T-helper 2 cell treated with Interferon-gamma antibody and Interleukin-4, amounts not matched to agents 5 μg/mL and 100 μg/mL, for 36 hours (primary cell): Measurements from ENCODE around the gene OXA1L.
"Not testable (repeated sequence)": the region's sequence is repeated elsewhere in the genome, so short reads cannot be mapped to it uniquely, and the experiment has no call there.

ENCODE experiments used
- DNase-seq: peaks from one replicate; pipeline ENCODE4 v3.0.0; 2021; ENCODE audit warnings: low spot score
- H3K27ac Mint-ChIP-seq: one replicate; pipeline ENCODE4 v1.8.0; 2021; ENCODE audit warnings: mild to moderate bottlenecking, mixed read lengths
- H3K27me3 Mint-ChIP-seq: one replicate; pipeline ENCODE4 v1.8.0; 2021; ENCODE audit warnings: low read depth, mixed read lengths
- H3K36me3 Mint-ChIP-seq: one replicate; pipeline ENCODE4 v1.8.0; 2021; ENCODE audit warnings: low read depth, mixed read lengths
- H3K4me1 Mint-ChIP-seq: one replicate; pipeline ENCODE4 v1.8.0; 2021; ENCODE audit warnings: low read depth, mixed read lengths
- H3K4me3 Mint-ChIP-seq: one replicate; pipeline ENCODE4 v1.8.0; 2022; ENCODE audit warnings: mild to moderate bottlenecking, moderate library complexity, mixed read lengths
- H3K9me3 Mint-ChIP-seq: one replicate; pipeline ENCODE4 v1.8.0; 2021; ENCODE audit warnings: mixed read lengths

Gene OXA1L

GRCh38 chr14:22766457-22767322, at the start of gene OXA1L:
Gene OXA1L (plus strand): TSS chr14:22766688. CDS start chr14:22766702, 14 bp downstream.
- Mint-ChIP-seq H3K4me1 (peaks cover 19% of the 10 kb centered on the region), H3K9me3 (peaks cover 14% of the 10 kb centered on the region), H3K27me3 (no peaks in the 10 kb centered on the region), H3K27ac (peak within 1 kb of the TSS; percentile 97), H3K36me3 (peaks cover 64% of the 10 kb centered on the region), H3K4me3 (peak within 1 kb of the TSS; percentile 82)
- peak; percentile 94 for DNase-seq

- peaks cover 1% of the 10 kb centered on the region for H3K4me1 Mint-ChIP-seq
- DNase-seq: no peak
- peaks cover 5% of the 10 kb centered on the region for H3K27me3 Mint-ChIP-seq
- H3K9me3 Mint-ChIP-seq: no peaks in the 10 kb centered on the region
- no peak overlapping the region for H3K27ac Mint-ChIP-seq
- no peak overlapping the region for H3K4me3 Mint-ChIP-seq
- no peaks in the 10 kb centered on the region for H3K36me3 Mint-ChIP-seq
Observed at GRCh38 chr14:22718091-22718490, 48.4 kb upstream of the OXA1L start.

- Mint-ChIP-seq H3K9me3 (no peaks in the 10 kb centered on the region), H3K36me3 (no peaks in the 10 kb centered on the region), H3K27me3 (peaks cover 5% of the 10 kb centered on the region), H3K27ac (no peak overlapping the region), H3K4me3 (no peak overlapping the region), H3K4me1 (no peaks in the 10 kb centered on the region)
- DNase-seq: no peak
Observed at GRCh38 chr14:22721213-22721612, 45.3 kb upstream of the OXA1L start.

- Mint-ChIP-seq H3K27ac (no peak overlapping the region), H3K9me3 (no peaks in the 10 kb centered on the region), H3K4me3 (no peak overlapping the region), H3K36me3 (no peaks in the 10 kb centered on the region), H3K4me1 (peaks cover 2% of the 10 kb centered on the region), H3K27me3 (peaks cover 5% of the 10 kb centered on the region)
- DNase-seq: no peak
Observed at GRCh38 chr14:22723815-22724214, 42.7 kb upstream of the OXA1L start.

GRCh38 chr14:22724847-22725246, 41.6 kb upstream of the OXA1L start:
- not testable (repeated sequence) for H3K27me3 Mint-ChIP-seq, H3K4me3 Mint-ChIP-seq, DNase-seq, H3K36me3 Mint-ChIP-seq, H3K4me1 Mint-ChIP-seq, H3K9me3 Mint-ChIP-seq, H3K27ac Mint-ChIP-seq

GRCh38 chr14:22725374-22725773, 41.1 kb upstream of the OXA1L start:
- H3K4me1 Mint-ChIP-seq, H3K9me3 Mint-ChIP-seq, H3K36me3 Mint-ChIP-seq, H3K4me3 Mint-ChIP-seq, H3K27ac Mint-ChIP-seq, DNase-seq, H3K27me3 Mint-ChIP-seq: not testable (repeated sequence)

GRCh38 chr14:22726012-22726411, 40.5 kb upstream of the OXA1L start:
- Mint-ChIP-seq H3K4me1 (peaks cover 2% of the 10 kb centered on the region), H3K9me3 (no peaks in the 10 kb centered on the region), H3K27me3 (peaks cover under 1% of the 10 kb centered on the region), H3K36me3 (no peaks in the 10 kb centered on the region), H3K27ac (no peak overlapping the region), H3K4me3 (no peak overlapping the region)
- no peak for DNase-seq

GRCh38 chr14:22732062-22732461, 34.4 kb upstream of the OXA1L start:
- H3K4me3 Mint-ChIP-seq, H3K9me3 Mint-ChIP-seq, H3K27ac Mint-ChIP-seq, DNase-seq, H3K4me1 Mint-ChIP-seq, H3K27me3 Mint-ChIP-seq, H3K36me3 Mint-ChIP-seq: not testable (repeated sequence)

GRCh38 chr14:22733829-22734228, 32.7 kb upstream of the OXA1L start:
- peaks cover 13% of the 10 kb centered on the region for H3K4me1 Mint-ChIP-seq
- peaks cover 7% of the 10 kb centered on the region for H3K27me3 Mint-ChIP-seq
- DNase-seq: no peak
- H3K4me3 Mint-ChIP-seq: no peak overlapping the region
- peaks cover 6% of the 10 kb centered on the region for H3K36me3 Mint-ChIP-seq
- H3K9me3 Mint-ChIP-seq: peaks cover 4% of the 10 kb centered on the region
- H3K27ac Mint-ChIP-seq: no peak overlapping the region

- H3K36me3 Mint-ChIP-seq: peaks cover 6% of the 10 kb centered on the region
- no peak overlapping the region for H3K27ac Mint-ChIP-seq
- no peak for DNase-seq
- H3K27me3 Mint-ChIP-seq: peaks cover 7% of the 10 kb centered on the region
- no peak overlapping the region for H3K4me3 Mint-ChIP-seq
- peaks cover 24% of the 10 kb centered on the region for H3K4me1 Mint-ChIP-seq
- peaks cover 4% of the 10 kb centered on the region for H3K9me3 Mint-ChIP-seq
Observed at GRCh38 chr14:22735096-22735495, 31.4 kb upstream of the OXA1L start.

GRCh38 chr14:22736384-22736783, 30.1 kb upstream of the OXA1L start:
- H3K4me1 Mint-ChIP-seq: peaks cover 24% of the 10 kb centered on the region
- H3K27me3 Mint-ChIP-seq, DNase-seq, H3K9me3 Mint-ChIP-seq, H3K4me3 Mint-ChIP-seq, H3K36me3 Mint-ChIP-seq: not testable (repeated sequence)
- H3K27ac Mint-ChIP-seq: peak overlapping the region; percentile 91

GRCh38 chr14:22737052-22737451, 29.4 kb upstream of the OXA1L start:
- DNase-seq: peak; percentile 68
- peaks cover 24% of the 10 kb centered on the region for H3K4me1 Mint-ChIP-seq
- peak overlapping the region; percentile 22 for H3K4me3 Mint-ChIP-seq
- peak overlapping the region; percentile 91 for H3K27ac Mint-ChIP-seq
- peaks cover 6% of the 10 kb centered on the region for H3K27me3 Mint-ChIP-seq
- peaks cover 4% of the 10 kb centered on the region for H3K9me3 Mint-ChIP-seq
- H3K36me3 Mint-ChIP-seq: peaks cover 6% of the 10 kb centered on the region

GRCh38 chr14:22739423-22739822, 27.1 kb upstream of the OXA1L start:
- Mint-ChIP-seq H3K4me1 (peaks cover 24% of the 10 kb centered on the region), H3K27me3 (peaks cover 13% of the 10 kb centered on the region), H3K36me3 (peaks cover 6% of the 10 kb centered on the region), H3K4me3 (peak overlapping the region; percentile 52), H3K27ac (no peak overlapping the region), H3K9me3 (peaks cover 4% of the 10 kb centered on the region)
- no peak for DNase-seq

- Mint-ChIP-seq H3K4me3 (no peak overlapping the region), H3K27ac (no peak overlapping the region), H3K9me3 (peaks cover 4% of the 10 kb centered on the region), H3K4me1 (peaks cover 24% of the 10 kb centered on the region), H3K36me3 (peaks cover 6% of the 10 kb centered on the region), H3K27me3 (peaks cover 13% of the 10 kb centered on the region)
- no peak for DNase-seq
Observed at GRCh38 chr14:22740020-22740419, 26.5 kb upstream of the OXA1L start.

- Mint-ChIP-seq H3K27ac (no peak overlapping the region), H3K4me1 (peaks cover 19% of the 10 kb centered on the region), H3K4me3 (no peak overlapping the region), H3K36me3 (no peaks in the 10 kb centered on the region), H3K9me3 (no peaks in the 10 kb centered on the region), H3K27me3 (peaks cover 34% of the 10 kb centered on the region)
- no peak for DNase-seq
Observed at GRCh38 chr14:22747769-22748168, 18.7 kb upstream of the OXA1L start.
